Measurements from ENCODE around the gene CDSN.

GRCh38 chr6:31112478-31112877, 7.8 kb downstream of the CDSN start, which contains the start of gene C6orf15:
- TF ChIP-seq CTCF (IDR thresholded peaks at IDR 0.05 in 8 of 11, conservative IDR thresholded peaks at IDR 0.05 in 3 of 11) (no peak), POLR2A (IDR thresholded peaks at IDR 0.05) (no peak)
